HL-60 (cell line): Measurements from ENCODE around the gene PLAU.

ENCODE experiments used
- DNase-seq, 2 experiments: peaks; one replicate each; pipeline ENCODE4 v3.0.0-alpha.2; 2010 to 2020; ENCODE audit warnings: low read depth in 1 of 2, low spot score in 1 of 2
- H3K27ac ChIP-seq: fragments of 250-450 bp; sonication (Bioruptor Pico); replicated peaks from 2 replicates; pipeline ENCODE4 v1.5.1; 2020; ENCODE audit warnings: mild to moderate bottlenecking, moderate library complexity
- H3K27me3 ChIP-seq: fragments of 250-450 bp; sonication (Bioruptor Pico); 2 replicates; pipeline ENCODE4 v1.5.1; 2021; ENCODE audit warnings: mild to moderate bottlenecking, moderate library complexity; ENCODE audit not compliant: insufficient read depth, poor library complexity, severe bottlenecking
- H3K4me3 ChIP-seq: replicated peaks from 2 replicates; pipeline ENCODE4 v1.5.1; 2011; ENCODE audit warnings: mild to moderate bottlenecking, control low read depth, low read length; ENCODE audit not compliant: insufficient read depth
- CTCF ChIP-seq: IDR thresholded peaks from one replicate; pipeline ENCODE4 v1.5.1; 2011; ENCODE audit warnings: low read length, control low read depth, inconsistent platforms; ENCODE audit not compliant: insufficient read depth
- GABPA ChIP-seq: IDR thresholded peaks from 2 replicates; pipeline ENCODE4 v1.6.1; 2012; ENCODE audit warnings: low read depth
- POLR2AphosphoS5 ChIP-seq: IDR thresholded peaks from 2 replicates; pipeline ENCODE4 v1.6.1; 2012; ENCODE audit warnings: low read depth
- SPI1 ChIP-seq: IDR thresholded peaks from 2 replicates; pipeline ENCODE4 v1.6.1; 2012; ENCODE audit warnings: low read depth, mild to moderate bottlenecking, borderline replicate concordance
- TF ChIP-seq, protein P1 (sequence below): IDR thresholded peaks from 2 replicates; pipeline ENCODE4 v1.6.1; 2012; ENCODE audit warnings: low read depth; ENCODE audit not compliant: insufficient replicate concordance

Gene PLAU

GRCh38 chr10:73864229-73864628 lies 46.7 kb upstream of the PLAU start:
- Histone ChIP-seq H3K27ac (peak overlapping the region; percentile 86), H3K4me3 (no peak overlapping the region), H3K27me3 (no peaks in the 10 kb centered on the region)
- DNase-seq: no peak
- no peak for TF ChIP-seq POLR2AphosphoS5
- TF ChIP-seq CTCF: no peak
- no peak for TF ChIP-seq GABPA
- TF ChIP-seq, protein P1, sequence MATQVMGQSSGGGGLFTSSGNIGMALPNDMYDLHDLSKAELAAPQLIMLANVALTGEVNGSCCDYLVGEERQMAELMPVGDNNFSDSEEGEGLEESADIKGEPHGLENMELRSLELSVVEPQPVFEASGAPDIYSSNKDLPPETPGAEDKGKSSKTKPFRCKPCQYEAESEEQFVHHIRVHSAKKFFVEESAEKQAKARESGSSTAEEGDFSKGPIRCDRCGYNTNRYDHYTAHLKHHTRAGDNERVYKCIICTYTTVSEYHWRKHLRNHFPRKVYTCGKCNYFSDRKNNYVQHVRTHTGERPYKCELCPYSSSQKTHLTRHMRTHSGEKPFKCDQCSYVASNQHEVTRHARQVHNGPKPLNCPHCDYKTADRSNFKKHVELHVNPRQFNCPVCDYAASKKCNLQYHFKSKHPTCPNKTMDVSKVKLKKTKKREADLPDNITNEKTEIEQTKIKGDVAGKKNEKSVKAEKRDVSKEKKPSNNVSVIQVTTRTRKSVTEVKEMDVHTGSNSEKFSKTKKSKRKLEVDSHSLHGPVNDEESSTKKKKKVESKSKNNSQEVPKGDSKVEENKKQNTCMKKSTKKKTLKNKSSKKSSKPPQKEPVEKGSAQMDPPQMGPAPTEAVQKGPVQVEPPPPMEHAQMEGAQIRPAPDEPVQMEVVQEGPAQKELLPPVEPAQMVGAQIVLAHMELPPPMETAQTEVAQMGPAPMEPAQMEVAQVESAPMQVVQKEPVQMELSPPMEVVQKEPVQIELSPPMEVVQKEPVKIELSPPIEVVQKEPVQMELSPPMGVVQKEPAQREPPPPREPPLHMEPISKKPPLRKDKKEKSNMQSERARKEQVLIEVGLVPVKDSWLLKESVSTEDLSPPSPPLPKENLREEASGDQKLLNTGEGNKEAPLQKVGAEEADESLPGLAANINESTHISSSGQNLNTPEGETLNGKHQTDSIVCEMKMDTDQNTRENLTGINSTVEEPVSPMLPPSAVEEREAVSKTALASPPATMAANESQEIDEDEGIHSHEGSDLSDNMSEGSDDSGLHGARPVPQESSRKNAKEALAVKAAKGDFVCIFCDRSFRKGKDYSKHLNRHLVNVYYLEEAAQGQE: no peak
- TF ChIP-seq SPI1: no peak

DNA sequence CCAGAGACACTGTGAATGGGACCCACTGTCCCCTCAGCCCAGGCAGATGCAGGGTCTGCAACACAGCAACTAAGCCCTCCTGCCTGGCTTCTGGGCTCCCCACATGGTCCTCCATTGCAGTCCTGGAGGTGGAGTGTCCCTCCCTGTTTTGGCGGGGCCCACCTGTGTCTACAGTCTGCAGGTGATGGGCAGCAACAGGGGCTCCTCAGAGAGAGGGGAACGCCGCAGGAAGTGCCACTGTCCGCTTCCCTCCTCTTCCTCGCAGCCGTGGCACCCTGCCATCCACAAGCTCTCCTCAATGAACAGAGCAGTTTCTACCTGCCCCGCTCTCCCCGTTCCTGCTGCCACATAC lies 45.8 kb upstream of the PLAU start:
- Histone ChIP-seq H3K27ac (peak overlapping the region; percentile 86), H3K27me3 (no peaks in the 10 kb centered on the region), H3K4me3 (no peak overlapping the region)
- DNase-seq: no peak
- TF ChIP-seq SPI1: no peak

DNA sequence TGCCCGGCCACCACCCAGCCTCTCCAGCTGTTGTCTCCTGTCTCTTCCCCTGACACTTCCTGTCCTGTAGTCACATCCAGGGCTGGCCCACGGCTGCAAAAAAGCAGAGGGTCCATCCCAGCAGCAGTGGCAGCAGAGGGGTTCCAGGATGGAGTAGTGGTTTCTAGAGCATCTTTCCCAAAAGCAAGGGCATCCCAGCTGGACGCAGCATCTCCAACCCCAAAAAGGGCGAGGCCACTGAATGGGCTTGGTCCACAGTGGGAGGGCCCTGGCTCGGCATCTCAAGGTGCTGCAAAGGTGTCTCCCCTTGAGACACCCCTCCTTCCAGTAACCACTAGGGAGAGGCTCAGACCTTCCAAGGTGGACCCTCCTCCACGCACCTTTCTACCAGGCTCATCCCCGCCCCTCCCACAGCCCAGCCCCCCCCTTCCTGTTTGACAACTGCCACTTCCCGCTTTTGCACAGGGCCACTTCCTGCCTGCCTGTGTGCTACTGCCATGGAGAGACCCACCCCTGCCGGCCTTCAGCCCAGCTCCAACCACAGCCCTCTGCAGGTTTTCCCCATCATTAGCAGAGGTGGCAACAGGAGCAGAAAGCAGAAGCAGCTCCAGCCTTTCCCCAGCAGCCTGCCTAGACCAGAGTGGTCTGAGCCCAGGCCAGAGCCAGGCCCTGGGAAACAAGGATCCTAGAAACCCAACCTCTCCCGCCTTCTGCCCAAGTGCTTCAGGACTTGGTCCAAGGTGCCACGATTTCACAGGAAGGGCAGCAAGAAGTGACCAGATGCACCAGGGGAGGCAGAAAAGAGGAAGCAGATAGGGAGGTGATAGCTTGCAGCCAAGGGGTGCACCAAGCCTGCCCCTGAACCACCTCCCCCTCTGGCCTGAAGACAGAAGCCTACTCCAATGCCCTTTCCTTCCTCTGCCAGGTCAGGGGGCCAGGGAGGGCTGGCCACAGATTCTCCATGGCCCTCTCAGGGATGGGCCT lies 45.2 kb upstream of the PLAU start:
- Histone ChIP-seq H3K27me3 (no peaks in the 10 kb centered on the region), H3K27ac (peak overlapping the region; percentile 86), H3K4me3 (peak overlapping the region; percentile 16)
- peak; percentile 69 for TF ChIP-seq GABPA
- peak; percentile 65 for TF ChIP-seq POLR2AphosphoS5
- TF ChIP-seq SPI1: peak; percentile 95
- TF ChIP-seq, protein P1: no peak
- DNase-seq: peak; percentile 89 to 98

DNA sequence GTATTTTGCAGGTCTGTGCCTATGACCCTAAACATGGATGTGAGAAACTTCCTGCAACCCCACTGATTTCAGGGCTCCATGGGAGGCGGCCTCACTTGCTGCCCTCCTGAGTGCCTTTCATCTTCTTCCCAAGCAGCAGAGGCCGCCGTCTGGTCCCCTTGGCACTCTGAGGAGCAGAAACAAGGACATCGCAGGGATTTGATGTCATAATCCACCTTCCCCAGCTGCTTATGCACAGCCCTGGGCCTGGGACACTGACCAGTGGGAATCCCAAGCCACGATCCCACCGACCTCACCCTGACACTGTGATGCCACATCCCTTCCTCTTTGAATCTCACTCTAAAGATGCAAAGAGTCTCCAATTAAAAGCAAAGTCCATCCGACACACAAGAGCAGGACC lies 44.3 kb upstream of the PLAU start:
- H3K4me3 ChIP-seq: no peak overlapping the region
- H3K27ac ChIP-seq: peak overlapping the region; percentile 86
- DNase-seq: no peak
- TF ChIP-seq SPI1 (no peak), GABPA (no peak), POLR2AphosphoS5 (no peak), CTCF (no peak)
- TF ChIP-seq, protein P1: no peak
- no peaks in the 10 kb centered on the region for H3K27me3 ChIP-seq
